HG03175 (cell line): Measurements from ENCODE around the gene CYP2S1.
"Not testable (repeated sequence)": the region's sequence is repeated elsewhere in the genome, so short reads cannot be mapped to it uniquely, and the experiment has no call there.

ENCODE experiments used
- ATAC-seq: cut with Tn5 transposase; IDR thresholded peaks from one replicate; pipeline ENCODE4 v1.9.1; 2021; ENCODE audit warnings: mild to moderate bottlenecking, moderate library complexity; ENCODE audit not compliant: unreplicated experiment

The CYP2S1 gene

GRCh38 chr19:41192574-41193429, at the start of gene CYP2S1:
Gene CYP2S1 (plus strand): TSS chr19:41193219. CDS start chr19:41193265, 46 bp downstream.
- ATAC-seq: no peak

- ATAC-seq: no peak
Measured at GRCh38 chr19:41144403-41144802, 48.6 kb upstream of the CYP2S1 start.

- ATAC-seq: no peak
Measured at GRCh38 chr19:41149831-41150230, 43.2 kb upstream of the CYP2S1 start.

- not testable (repeated sequence) for ATAC-seq
Measured at GRCh38 chr19:41150986-41151385, 42.0 kb upstream of the CYP2S1 start.

- ATAC-seq: no peak
Measured at GRCh38 chr19:41154060-41154459, 39.0 kb upstream of the CYP2S1 start.

GRCh38 chr19:41156207-41156606, 36.8 kb upstream of the CYP2S1 start:
- ATAC-seq: no peak

GRCh38 chr19:41159881-41160280, 33.1 kb upstream of the CYP2S1 start:
- ATAC-seq: no peak

GRCh38 chr19:41161903-41162302, 31.1 kb upstream of the CYP2S1 start:
- ATAC-seq: no peak

- no peak for ATAC-seq
Measured at GRCh38 chr19:41166944-41167804, 25.8 kb upstream of the CYP2S1 start.

- no peak for ATAC-seq
Measured at GRCh38 chr19:41172297-41173164, 20.5 kb upstream of the CYP2S1 start.

- no peak for ATAC-seq
Measured at GRCh38 chr19:41174297-41174928, 18.6 kb upstream of the CYP2S1 start.

GRCh38 chr19:41175801-41176777, 16.9 kb upstream of the CYP2S1 start:
- no peak for ATAC-seq

- ATAC-seq: not testable (repeated sequence)
Measured at GRCh38 chr19:41180173-41180572, 12.8 kb upstream of the CYP2S1 start.

- ATAC-seq: no peak
Measured at GRCh38 chr19:41186971-41187883, 5.8 kb upstream of the CYP2S1 start.

GRCh38 chr19:41187884-41188279, 5.1 kb upstream of the CYP2S1 start:
- ATAC-seq: no peak

- ATAC-seq: no peak
Measured at GRCh38 chr19:41189425-41190065, 3.5 kb upstream of the CYP2S1 start.

GRCh38 chr19:41193430-41194156, 574 bp downstream of the CYP2S1 start:
- ATAC-seq: no peak
